Activated CD8-positive, alpha-beta T cell treated with anti-CD3 and anti-CD28 coated beads, Interleukin-2, amount 10 ng/mL, durations not matched to agents 7 days and 5 days (primary cell): ENCODE results near the gene ETFBKMT. TPM values are rescaled to one million over a fixed set of nuclear protein-coding genes. Genes with fewer than 3 reads are reported as not detected.
"Not testable (repeated sequence)": the region's sequence is repeated elsewhere in the genome, so short reads cannot be mapped to it uniquely, and the experiment has no call there.

Experiments used
- ATAC-seq: fragments of 150-1000 bp; cut with Tn5 transposase; one replicate; pipeline ENCODE4 v1.10.0; 2021; ENCODE audit warnings: moderate library complexity
- CTCF ChIA-PET: fragments of 350-600 bp; sonication (Branson Sonifier 250); formaldehyde crosslinking; loops from one replicate; lab custom pipeline; 2021; ENCODE audit warnings: antibody characterized with exemption; lab: Charles Lee
- POLR2A ChIA-PET: fragments of 350-600 bp; sonication (Branson Sonifier 250); formaldehyde crosslinking; loops from one replicate; lab custom pipeline; 2021; ENCODE audit warnings: antibody characterized with exemption; lab: Charles Lee
- DNase-seq: peaks from one replicate; pipeline ENCODE4 v3.0.0-alpha.2; 2020
- H3K27ac Mint-ChIP-seq: one replicate; pipeline ENCODE4 v1.8.0; 2021; ENCODE audit warnings: mild to moderate bottlenecking, mixed read lengths
- H3K27me3 Mint-ChIP-seq: one replicate; pipeline ENCODE4 v1.8.0; 2021; ENCODE audit warnings: low read depth, mixed read lengths
- H3K36me3 Mint-ChIP-seq: one replicate; pipeline ENCODE4 v1.8.0; 2021; ENCODE audit warnings: low read depth, mixed read lengths
- H3K4me1 Mint-ChIP-seq: one replicate; pipeline ENCODE4 v1.8.0; 2021; ENCODE audit warnings: low read depth, mixed read lengths
- H3K4me3 Mint-ChIP-seq: one replicate; pipeline ENCODE4 v1.8.0; 2021; ENCODE audit warnings: mild to moderate bottlenecking, mixed read lengths
- H3K9me3 Mint-ChIP-seq: one replicate; pipeline ENCODE4 v1.8.0; 2022; ENCODE audit warnings: mixed read lengths; ENCODE audit not compliant: insufficient read depth
- total RNA-seq, 2 experiments: library from RNA; stranded (reverse); gene quantifications; one replicate each; pipeline ENCODE4 v1.2.3, GENCODE V29; 2021

Gene ETFBKMT
- total RNA-seq, 2 experiments from 2014 or later, result 1.0 to 1.4 TPM

DNA sequence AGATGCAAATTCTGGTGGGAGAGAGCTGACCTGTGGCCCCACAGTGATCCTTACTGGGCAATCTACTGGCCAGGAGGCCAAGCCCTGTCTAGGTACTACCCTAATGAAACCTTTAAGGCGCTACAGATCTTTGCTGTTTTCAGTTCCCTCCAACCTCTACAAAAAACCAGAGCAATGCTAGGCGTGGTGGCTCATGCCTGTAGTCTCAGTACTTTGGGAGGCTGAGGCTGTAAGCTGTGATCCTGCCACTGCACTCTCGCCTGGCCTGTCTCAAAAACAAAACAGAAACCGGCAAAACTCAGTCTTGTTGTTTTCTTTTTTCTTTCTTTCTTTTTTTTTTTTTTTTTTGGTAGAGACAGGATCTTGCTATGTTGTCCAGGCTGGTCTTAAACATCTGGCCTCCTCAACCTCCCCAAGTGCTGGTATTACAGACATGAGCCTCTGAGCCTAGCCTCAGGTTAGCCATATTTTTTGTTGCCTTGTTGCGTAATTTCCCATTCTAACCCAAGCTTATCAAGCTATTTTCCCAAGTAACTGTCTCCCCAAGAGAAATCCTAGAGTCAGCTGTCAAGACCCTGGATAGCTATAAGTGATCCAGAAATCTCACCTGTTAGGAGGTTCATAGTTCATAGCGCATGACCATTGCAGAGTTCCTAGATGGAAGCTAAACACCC lies 2.8 kb downstream of the ETFBKMT start:
- POLR2A ChIA-PET, result interaction anchor here (0.7 kb wide), 1 partner anchor 297 kb away, joined by 3 read pairs; no protein-coding TSS in a partner anchor
- H3K4me3 Mint-ChIP-seq, result no peak overlapping the region

DNA sequence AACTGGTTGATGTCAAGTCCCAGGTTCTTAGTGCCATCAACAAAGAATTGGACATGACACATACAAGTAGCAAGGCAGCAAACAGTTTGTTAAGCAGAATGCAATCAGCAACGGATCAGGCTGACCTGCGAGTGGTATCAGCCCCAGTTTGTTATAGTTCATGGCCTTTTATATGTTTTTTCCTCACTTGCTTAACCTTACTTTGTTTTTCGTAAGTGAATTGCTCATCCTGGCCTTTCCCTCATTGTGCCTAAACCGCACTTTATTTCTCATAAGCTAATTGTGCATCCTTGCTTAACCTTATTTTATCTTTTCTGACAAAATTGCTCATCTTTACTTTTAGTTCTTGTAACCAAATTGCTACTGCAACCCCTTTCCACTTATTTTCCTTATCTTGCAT lies 4.1 kb downstream of the ETFBKMT start:
- Mint-ChIP-seq H3K4me1 (peaks cover 8% of the 10 kb centered on the region), H3K27ac (no peak overlapping the region), H3K27me3 (no peaks in the 10 kb centered on the region), H3K4me3 (no peak overlapping the region), H3K36me3 (peaks cover 2% of the 10 kb centered on the region), H3K9me3 (peaks cover 11% of the 10 kb centered on the region)
- POLR2A ChIA-PET, result no interaction called here
- DNase-seq (no peak), ATAC-seq (no peak)
- CTCF ChIA-PET, result interaction anchor here (2.6 kb wide), 1 partner anchor 10 kb away, joined by 9 read pairs; no protein-coding TSS in a partner anchor

More for the DNA sequence above, 2.8 kb downstream of the ETFBKMT start:
- peaks cover 16% of the 10 kb centered on the region for H3K4me1 Mint-ChIP-seq
- ATAC-seq (no peak), DNase-seq (no peak)
- H3K36me3 Mint-ChIP-seq, result no peaks in the 10 kb centered on the region
- H3K9me3 Mint-ChIP-seq, result peaks cover 11% of the 10 kb centered on the region
- H3K27ac Mint-ChIP-seq, result no peak overlapping the region
- CTCF ChIA-PET, result interaction anchor here (0.8 to 2.6 kb wide), 2 partner anchors 9 to 13 kb away, joined by 5 to 9 read pairs; no protein-coding TSS in a partner anchor
- no peaks in the 10 kb centered on the region for H3K27me3 Mint-ChIP-seq

DNA sequence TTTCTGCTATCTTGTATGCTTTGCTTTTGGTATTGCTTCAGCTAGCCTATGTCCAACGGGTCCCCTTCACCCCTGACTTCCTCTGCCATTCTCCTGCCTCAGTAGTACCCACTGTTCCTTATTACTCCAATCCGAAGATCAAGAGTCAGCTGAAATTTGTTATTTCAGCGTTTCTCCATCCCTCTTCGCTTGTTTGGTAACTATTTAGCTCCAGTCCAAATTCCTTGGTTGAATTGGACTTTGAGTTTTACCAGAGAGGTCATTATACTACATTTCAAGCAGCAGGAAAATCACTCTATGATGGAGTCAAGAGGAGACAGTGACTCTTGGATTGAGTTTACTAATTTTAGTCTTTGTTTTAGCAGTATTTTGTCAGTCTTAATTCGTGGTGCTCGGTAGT lies 4.5 kb downstream of the ETFBKMT start:
- ATAC-seq, result no peak
- CTCF ChIA-PET, result no interaction called here
- peaks cover 6% of the 10 kb centered on the region for H3K36me3 Mint-ChIP-seq
- peaks cover 11% of the 10 kb centered on the region for H3K9me3 Mint-ChIP-seq
- no peak overlapping the region for H3K27ac Mint-ChIP-seq
- H3K4me1 Mint-ChIP-seq, result peaks cover 7% of the 10 kb centered on the region
- DNase-seq, result no peak
- H3K27me3 Mint-ChIP-seq, result no peaks in the 10 kb centered on the region
- POLR2A ChIA-PET, result no interaction called here
- H3K4me3 Mint-ChIP-seq, result no peak overlapping the region

DNA sequence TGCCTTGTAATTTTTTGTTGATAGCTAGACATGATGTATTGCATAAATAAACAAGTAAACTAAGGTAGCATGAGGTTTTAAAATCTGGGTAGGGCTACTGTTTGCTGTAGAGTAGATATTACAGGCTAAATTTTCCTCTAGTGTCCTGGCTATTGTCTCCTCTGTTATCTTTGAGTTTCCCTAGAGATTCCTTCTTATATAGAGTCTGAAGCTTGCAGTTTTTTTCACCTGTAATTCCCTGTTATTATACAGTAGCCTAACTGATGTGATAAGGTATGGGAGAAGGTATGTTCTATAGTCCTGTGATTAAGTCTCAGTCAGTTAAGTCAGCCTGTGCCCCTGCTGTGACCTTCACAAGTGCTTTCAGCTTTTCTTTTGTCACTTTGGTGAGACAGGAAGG lies 9.5 kb downstream of the ETFBKMT start:
- Mint-ChIP-seq H3K4me1 (no peaks in the 10 kb centered on the region), H3K36me3 (peaks cover 14% of the 10 kb centered on the region), H3K9me3 (peaks cover 20% of the 10 kb centered on the region), H3K27me3 (no peaks in the 10 kb centered on the region), H3K27ac (no peak overlapping the region), H3K4me3 (no peak overlapping the region)
- ATAC-seq, result no peak
- CTCF ChIA-PET, result interaction anchor here (1.0 kb wide), 1 partner anchor 13 kb away, joined by 4 read pairs; no protein-coding TSS in a partner anchor
- POLR2A ChIA-PET, result interaction anchor here (0.7 kb wide), 1 partner anchor 621 kb away, joined by 3 read pairs; no protein-coding TSS in a partner anchor
- DNase-seq, result no peak

DNA sequence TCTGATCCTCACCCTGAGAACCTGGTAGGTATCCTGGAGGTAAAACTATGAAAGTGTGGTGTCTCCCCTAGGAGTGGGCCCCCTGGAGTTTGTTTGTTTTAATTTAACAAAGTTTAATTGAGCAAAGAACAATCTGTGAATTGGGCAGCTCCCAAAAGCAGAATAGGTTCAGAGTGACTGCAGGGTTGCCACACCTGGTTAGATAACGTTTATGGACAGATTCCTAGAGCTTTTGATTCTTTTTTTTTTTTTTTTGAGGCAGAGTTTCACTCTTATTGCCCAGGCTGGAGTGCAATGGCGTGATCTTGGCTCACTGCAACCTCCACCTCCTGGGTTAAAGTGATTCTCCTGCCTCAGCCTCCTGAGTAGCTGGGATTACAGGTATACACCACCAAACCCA lies 10.1 kb downstream of the ETFBKMT start:
- CTCF ChIA-PET, H3K4me3 Mint-ChIP-seq: not testable (repeated sequence)
- POLR2A ChIA-PET, result interaction anchor here (0.7 kb wide), 1 partner anchor 621 kb away, joined by 3 read pairs; no protein-coding TSS in a partner anchor

DNA sequence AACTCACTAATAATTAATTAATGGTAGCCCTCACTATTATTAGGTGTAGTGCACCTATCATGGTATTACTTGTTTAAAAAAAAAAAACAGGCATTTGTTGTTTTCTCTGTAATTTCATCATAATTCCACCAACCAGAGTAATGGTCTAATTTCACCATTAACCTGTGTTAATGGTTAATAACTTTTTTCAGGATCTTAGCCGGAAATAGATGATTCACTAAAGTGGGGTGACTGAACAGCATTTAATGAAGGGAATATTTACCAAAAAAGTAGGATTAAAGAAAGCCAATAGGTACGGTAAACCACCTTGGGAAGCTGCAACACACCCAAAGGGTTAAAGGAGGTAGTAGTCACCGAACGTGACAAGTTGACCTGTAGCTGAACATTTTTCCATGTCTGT lies 13.0 kb downstream of the ETFBKMT start:
- CTCF ChIA-PET, result interaction anchor here (1.9 kb wide), 1 partner anchor 11 kb away, joined by 5 read pairs; no protein-coding TSS in a partner anchor
- peaks cover 9% of the 10 kb centered on the region for H3K9me3 Mint-ChIP-seq
- no peak for ATAC-seq
- H3K4me3 Mint-ChIP-seq, result no peak overlapping the region
- no peaks in the 10 kb centered on the region for H3K4me1 Mint-ChIP-seq
- DNase-seq, result no peak
- H3K27me3 Mint-ChIP-seq, result no peaks in the 10 kb centered on the region
- H3K27ac Mint-ChIP-seq, result no peak overlapping the region
- H3K36me3 Mint-ChIP-seq, result peaks cover 14% of the 10 kb centered on the region
- POLR2A ChIA-PET, result no interaction called here

More for the DNA sequence above, 10.1 kb downstream of the ETFBKMT start:
- H3K4me1 Mint-ChIP-seq, DNase-seq, ATAC-seq, H3K27ac Mint-ChIP-seq, H3K27me3 Mint-ChIP-seq: not testable (repeated sequence)
- Mint-ChIP-seq H3K36me3 (peaks cover 14% of the 10 kb centered on the region), H3K9me3 (peaks cover 20% of the 10 kb centered on the region)

DNA sequence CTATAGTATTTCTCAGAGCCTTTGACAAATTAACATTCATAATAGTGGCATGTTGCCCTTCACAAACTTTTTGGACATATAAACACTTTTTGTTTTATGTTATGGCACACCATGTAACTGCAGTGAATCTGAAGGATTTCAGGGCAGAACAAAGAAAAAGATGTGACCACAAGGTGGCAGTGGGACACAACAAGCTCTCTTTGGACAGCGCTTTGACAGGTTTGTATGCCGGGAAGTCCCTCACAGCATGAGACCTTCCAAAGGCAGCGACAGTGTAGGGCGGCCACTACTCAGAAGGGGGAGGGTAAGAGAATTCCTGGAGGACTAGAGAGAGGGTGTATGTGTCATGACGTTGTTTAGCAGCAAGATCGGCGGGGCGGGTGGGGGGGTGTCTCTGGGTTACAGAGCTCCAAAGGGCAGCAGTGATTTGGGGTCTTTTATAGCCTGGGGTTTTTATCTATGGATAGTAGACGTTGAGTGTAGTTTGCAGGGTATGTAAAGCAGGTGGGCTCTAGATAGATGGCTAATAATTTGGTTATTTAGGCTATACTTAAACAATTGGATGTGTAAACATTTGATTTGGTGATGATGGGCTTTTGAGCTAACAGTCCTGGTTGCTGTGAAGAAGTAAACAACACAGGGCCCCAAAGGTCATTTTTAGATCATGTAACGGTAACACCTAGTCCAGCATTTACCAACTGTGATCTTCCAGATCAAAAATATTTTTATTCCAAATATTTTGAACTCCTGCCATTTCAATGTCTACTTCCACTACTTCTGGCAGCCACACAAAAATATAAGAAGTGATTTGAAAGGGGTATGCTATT lies 22.9 kb downstream of the ETFBKMT start:
- Mint-ChIP-seq H3K4me1 (peaks cover 9% of the 10 kb centered on the region), H3K27ac (peak overlapping the region; percentile 60), H3K9me3 (peaks cover 11% of the 10 kb centered on the region), H3K36me3 (peaks cover 28% of the 10 kb centered on the region), H3K27me3 (no peaks in the 10 kb centered on the region), H3K4me3 (no peak overlapping the region)
- DNase-seq (peak; percentile 80), ATAC-seq (peak; percentile 81)
- CTCF ChIA-PET, result interaction anchor here (0.6 to 2.7 kb wide), 25 partner anchors 10 to 630 kb away, joined by 3 to 27 read pairs (median 4); partner anchors contain the start of genes ETFBKMT and RESF1
- POLR2A ChIA-PET, result interaction anchor here (0.9 kb wide), 1 partner anchor 45 kb away, joined by 3 read pairs; no protein-coding TSS in a partner anchor

DNA sequence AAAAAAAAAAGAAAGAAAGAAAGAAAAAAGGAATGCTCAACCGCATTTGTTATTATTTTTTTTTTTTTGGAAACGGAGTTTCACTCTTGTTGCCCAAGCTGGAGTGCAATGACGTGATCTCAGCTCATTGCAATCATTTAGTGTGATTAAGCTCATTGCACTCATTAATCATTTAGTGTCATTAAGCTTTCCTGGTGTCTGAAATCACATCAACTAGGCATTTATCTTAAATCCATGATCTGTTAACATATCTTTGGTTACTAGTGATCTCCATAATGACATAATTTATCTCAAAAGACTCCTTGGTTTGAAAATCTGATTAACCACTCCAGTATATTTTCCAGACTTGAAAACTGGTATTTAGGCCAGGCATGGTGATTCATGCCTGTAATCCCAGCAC lies 26.3 kb downstream of the ETFBKMT start:
- Mint-ChIP-seq H3K27ac (no peak overlapping the region), H3K4me1 (peaks cover 9% of the 10 kb centered on the region), H3K36me3 (peaks cover 33% of the 10 kb centered on the region), H3K9me3 (peaks cover 11% of the 10 kb centered on the region), H3K4me3 (no peak overlapping the region), H3K27me3 (no peaks in the 10 kb centered on the region)
- ChIA-PET CTCF (no interaction called here), POLR2A (no interaction called here)
- DNase-seq (no peak), ATAC-seq (no peak)

DNA sequence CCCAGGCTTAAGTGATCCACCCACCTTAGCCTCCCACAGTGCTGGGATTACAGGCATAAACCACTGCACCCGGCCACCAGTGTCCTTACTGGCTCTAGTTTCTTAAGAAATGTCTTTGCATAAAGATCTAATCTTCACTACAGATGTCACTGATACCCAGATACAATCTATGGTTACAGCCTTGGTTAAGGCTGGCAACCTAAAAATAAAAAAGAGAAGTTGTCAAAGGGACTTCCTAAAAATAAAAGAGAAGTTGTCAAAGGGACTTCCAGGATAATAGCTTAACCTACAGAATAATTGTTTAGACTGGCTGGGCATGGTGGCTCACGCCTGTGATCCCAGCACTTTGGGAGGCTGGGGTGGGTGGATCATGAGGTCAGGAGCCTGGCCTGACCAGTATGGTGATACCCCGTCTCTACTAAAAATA lies 27.6 kb downstream of the ETFBKMT start:
- Mint-ChIP-seq H3K27ac (no peak overlapping the region), H3K4me3 (no peak overlapping the region), H3K27me3 (no peaks in the 10 kb centered on the region), H3K36me3 (peaks cover 33% of the 10 kb centered on the region), H3K9me3 (peaks cover 11% of the 10 kb centered on the region), H3K4me1 (peaks cover 6% of the 10 kb centered on the region)
- ChIA-PET POLR2A (no interaction called here), CTCF (interaction anchor here (0.7 kb wide), 1 partner anchor 10 kb away, joined by 4 read pairs; no protein-coding TSS in a partner anchor)
- DNase-seq (no peak), ATAC-seq (no peak)

DNA sequence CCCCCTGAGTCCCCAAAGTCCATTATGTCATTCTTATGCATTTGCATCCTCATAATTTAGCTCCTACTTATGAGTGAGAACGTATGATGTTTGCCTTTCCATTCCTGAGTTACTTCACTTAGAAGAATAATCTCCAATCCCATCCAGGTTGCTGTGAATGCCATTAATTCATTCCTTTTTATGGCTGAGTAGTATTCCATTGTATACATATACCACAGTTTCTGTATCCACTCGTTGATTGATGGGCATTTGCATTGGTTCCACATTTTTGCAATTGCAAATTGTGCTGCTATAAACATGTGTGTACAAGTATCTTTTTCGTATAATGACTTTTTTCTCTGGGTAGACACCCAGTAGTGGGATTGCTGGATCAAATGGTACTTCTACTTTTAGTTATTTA lies 30.4 kb downstream of the ETFBKMT start:
- H3K36me3 Mint-ChIP-seq, result peaks cover 20% of the 10 kb centered on the region
- H3K27me3 Mint-ChIP-seq, ATAC-seq, H3K27ac Mint-ChIP-seq, H3K4me1 Mint-ChIP-seq, DNase-seq, CTCF ChIA-PET, H3K4me3 Mint-ChIP-seq, H3K9me3 Mint-ChIP-seq: not testable (repeated sequence)
- POLR2A ChIA-PET, result interaction anchor here (0.8 kb wide), 1 partner anchor 40 kb away, joined by 4 read pairs; no protein-coding TSS in a partner anchor

DNA sequence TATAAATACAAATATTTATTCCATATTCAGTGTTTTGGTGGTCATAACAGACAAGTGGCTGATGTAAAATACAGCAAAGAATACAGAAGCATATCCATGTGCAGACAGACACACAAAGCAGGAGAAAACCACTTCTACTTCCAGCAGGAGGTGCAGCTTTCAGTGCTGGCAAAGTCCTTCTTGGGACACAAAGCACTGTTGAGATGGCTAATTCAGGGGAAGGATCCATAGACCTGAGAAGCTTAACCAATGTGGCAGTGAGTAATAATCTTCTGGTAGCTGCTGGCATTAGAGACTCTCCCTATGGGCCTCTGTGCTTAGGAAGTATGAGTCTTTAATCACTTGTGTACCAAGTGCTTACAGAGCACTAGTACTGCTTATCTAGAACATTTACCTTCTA lies 42.6 kb downstream of the ETFBKMT start:
- Mint-ChIP-seq H3K9me3 (no peaks in the 10 kb centered on the region), H3K36me3 (peaks cover 14% of the 10 kb centered on the region), H3K4me3 (no peak overlapping the region), H3K27me3 (no peaks in the 10 kb centered on the region), H3K27ac (no peak overlapping the region), H3K4me1 (peaks cover 1% of the 10 kb centered on the region)
- ChIA-PET POLR2A (no interaction called here), CTCF (interaction anchor here (0.8 to 1.6 kb wide), 2 partner anchors 20 to 606 kb away, joined by 3 to 6 read pairs; no protein-coding TSS in a partner anchor)
- no peak for DNase-seq
- no peak for ATAC-seq
